OCI-LY1 (cell line): ENCODE data around the gene ECM1.

ENCODE experiments used
- H2AFZ ChIP-seq: fragments of 200-600 bp; sonication (generic), shearing (Covaris generic); 2 replicates; pipeline ENCODE4 v1.6.0; 2014; ENCODE audit warnings: antibody characterized with exemption, mild to moderate bottlenecking, low read length
- H3F3A ChIP-seq: fragments of 200-600 bp; sonication (generic), shearing (Covaris generic); 2 replicates; pipeline ENCODE4 v1.6.0; 2014; ENCODE audit warnings: mild to moderate bottlenecking, antibody characterized with exemption, low read length, moderate library complexity; ENCODE audit not compliant: insufficient read depth
- H3K27ac ChIP-seq: fragments of 200-600 bp; sonication (generic); 2 replicates; pipeline ENCODE4 v1.5.1; 2014; ENCODE audit warnings: low read length, mixed run types, mild to moderate bottlenecking, low read depth; ENCODE audit not compliant: poor library complexity, severe bottlenecking
- H3K27me3 ChIP-seq: fragments of 200-600 bp; sonication (generic); 2 replicates; pipeline ENCODE4 v1.6.0; 2014; ENCODE audit warnings: antibody characterized with exemption, mild to moderate bottlenecking, low read length, moderate library complexity; ENCODE audit not compliant: insufficient read depth
- H3K36me3 ChIP-seq: fragments of 200-600 bp; sonication (generic); 2 replicates; pipeline ENCODE4 v1.6.1; 2014; ENCODE audit warnings: mild to moderate bottlenecking, antibody characterized with exemption, low read length, moderate library complexity, mixed read lengths; ENCODE audit not compliant: insufficient read depth
- H3K4me1 ChIP-seq: fragments of 200-600 bp; sonication (generic); 2 replicates; pipeline ENCODE4 v1.5.1; 2014; ENCODE audit warnings: mild to moderate bottlenecking, low read length, moderate library complexity; ENCODE audit not compliant: insufficient read depth, severe bottlenecking
- H3K4me2 ChIP-seq: fragments of 200-600 bp; sonication (generic), shearing (Covaris generic); 2 replicates; pipeline ENCODE4 v1.6.1; 2014; ENCODE audit warnings: low read length
- H3K4me3 ChIP-seq: fragments of 200-600 bp; sonication (generic); 2 replicates; pipeline ENCODE4 v1.5.1; 2014; ENCODE audit warnings: low read length, low read depth, mild to moderate bottlenecking, mixed read lengths; ENCODE audit not compliant: poor library complexity, severe bottlenecking
- H3K79me2 ChIP-seq: fragments of 200-600 bp; shearing (Covaris generic); 2 replicates; pipeline ENCODE4 v1.6.1; 2016; ENCODE audit warnings: mixed run types, low read length, mixed read lengths; ENCODE audit not compliant: insufficient read depth
- H3K9ac ChIP-seq: fragments of 200-600 bp; sonication (generic), shearing (Covaris generic); 2 replicates; pipeline ENCODE4 v1.6.1; 2014; ENCODE audit warnings: mild to moderate bottlenecking, low read length, mixed read lengths
- H3K9me2 ChIP-seq: fragments of 200-600 bp; sonication (generic), shearing (Covaris generic); 2 replicates; pipeline ENCODE4 v1.6.1; 2014; ENCODE audit warnings: low read depth, mild to moderate bottlenecking, low read length, mixed read lengths
- H3K9me3 ChIP-seq: fragments of 200-600 bp; shearing (Covaris generic); 2 replicates; pipeline ENCODE4 v1.6.1; 2014; ENCODE audit warnings: low read length, mixed read lengths
- H4K20me1 ChIP-seq: fragments of 200-600 bp; sonication (generic), shearing (Covaris generic); 2 replicates; pipeline ENCODE4 v1.6.0; 2016; ENCODE audit warnings: mild to moderate bottlenecking, low read length; ENCODE audit not compliant: insufficient read depth
- CTCF ChIP-seq: fragments of 200-600 bp; sonication (generic), shearing (Covaris generic); IDR thresholded peaks from 2 replicates; pipeline ENCODE4 v1.5.1; 2017; ENCODE audit warnings: mild to moderate bottlenecking, antibody characterized with exemption, low read length, moderate library complexity, mixed read lengths
- EZH2 ChIP-seq: fragments of 200-600 bp; sonication (generic), shearing (Covaris generic); IDR thresholded peaks from 2 replicates; pipeline ENCODE4 v1.8.0; 2017; ENCODE audit warnings: borderline replicate concordance, mixed run types, mild to moderate bottlenecking, antibody characterized with exemption, low read length, moderate library complexity, mixed read lengths

Gene ECM1

GRCh38 chr1:150515328-150516049 lies 7.6 kb downstream of the ECM1 start, which contains the start of gene FALEC:
FALEC (plus strand) TSS chr1:150515752.
- H4K20me1 ChIP-seq = no peaks in the 10 kb centered on the region
- H3F3A ChIP-seq = no peaks in the 10 kb centered on the region
- no peaks in the 10 kb centered on the region for H3K79me2 ChIP-seq
- H3K4me1 ChIP-seq = peaks cover 18% of the 10 kb centered on the region
- no peaks in the 10 kb centered on the region for H3K9me3 ChIP-seq
- no peaks in the 10 kb centered on the region; the same call in 1 of the 2 replicates for H3K36me3 ChIP-seq
- H3K4me2 ChIP-seq = peak within 1 kb of the TSS; percentile 77
- H3K4me3 ChIP-seq = peak within 1 kb of the TSS; percentile 65
- H2AFZ ChIP-seq = peak within 1 kb of the TSS; percentile 11; the same call in 1 of the 2 replicates
- peak within 1 kb of the TSS; percentile 56 for H3K9ac ChIP-seq
- TF ChIP-seq EZH2 (no peak), CTCF (no peak)
- no peak within 1 kb of the TSS for H3K27ac ChIP-seq
- no peaks in the 10 kb centered on the region for H3K9me2 ChIP-seq
- no peaks in the 10 kb centered on the region for H3K27me3 ChIP-seq

- no peaks in the 10 kb centered on the region for H3K79me2 ChIP-seq
- no peak overlapping the region; the same call in 1 of the 2 replicates for H3K9ac ChIP-seq
- no peaks in the 10 kb centered on the region for H3K9me3 ChIP-seq
- no peaks in the 10 kb centered on the region for H3K9me2 ChIP-seq
- no peaks in the 10 kb centered on the region for H4K20me1 ChIP-seq
- H3K4me2 ChIP-seq = peak overlapping the region; percentile 77
- no peaks in the 10 kb centered on the region; the same call in 1 of the 2 replicates for H3K36me3 ChIP-seq
- TF ChIP-seq EZH2 (no peak), CTCF (no peak)
- H3K27ac ChIP-seq = no peak overlapping the region
- no peak overlapping the region for H2AFZ ChIP-seq
- no peaks in the 10 kb centered on the region for H3K27me3 ChIP-seq
- no peaks in the 10 kb centered on the region for H3F3A ChIP-seq
- H3K4me1 ChIP-seq = peaks cover 18% of the 10 kb centered on the region
- H3K4me3 ChIP-seq = peak overlapping the region; percentile 65
Observed at GRCh38 chr1:150516050-150516591, 8.2 kb downstream of the ECM1 start.

DNA sequence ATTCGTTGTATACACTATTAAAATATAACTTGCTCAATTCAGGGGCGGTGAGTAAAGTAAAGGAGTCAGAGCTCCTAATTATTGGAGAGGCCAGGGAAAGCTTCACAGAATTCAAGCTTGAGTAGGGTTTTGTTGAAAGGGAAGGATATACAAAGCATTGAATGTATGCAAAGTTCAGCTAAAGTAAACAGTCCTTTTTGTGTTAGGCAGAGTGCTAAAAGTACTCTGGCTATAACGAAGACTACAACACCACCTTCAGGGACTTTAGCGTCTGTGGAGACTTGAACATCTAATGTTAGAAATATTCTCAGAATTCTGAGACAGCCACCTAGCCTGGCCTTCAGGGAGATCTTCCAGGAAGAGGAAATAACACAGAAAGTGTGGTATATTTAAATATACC lies 8.7 kb downstream of the ECM1 start:
- H3K4me1 ChIP-seq = peaks cover 18% of the 10 kb centered on the region
- H4K20me1 ChIP-seq = no peaks in the 10 kb centered on the region
- no peak for TF ChIP-seq EZH2
- no peak for TF ChIP-seq CTCF
- no peak overlapping the region for H2AFZ ChIP-seq
- no peaks in the 10 kb centered on the region for H3F3A ChIP-seq
- H3K9me3 ChIP-seq = no peaks in the 10 kb centered on the region
- H3K4me3 ChIP-seq = peak overlapping the region; percentile 65
- H3K27ac ChIP-seq = no peak overlapping the region
- no peaks in the 10 kb centered on the region for H3K79me2 ChIP-seq
- H3K36me3 ChIP-seq = no peaks in the 10 kb centered on the region; the same call in 1 of the 2 replicates
- H3K27me3 ChIP-seq = no peaks in the 10 kb centered on the region
- no peaks in the 10 kb centered on the region for H3K9me2 ChIP-seq
- peak overlapping the region; percentile 77 for H3K4me2 ChIP-seq
- no peak overlapping the region; the same call in 1 of the 2 replicates for H3K9ac ChIP-seq
